Measurements from ENCODE around the gene GOLGA6L24.
"Not testable (repeated sequence)": the region's sequence is repeated elsewhere in the genome, so short reads cannot be mapped to it uniquely, and the experiment has no call there.

Gene GOLGA6L24, protein sequence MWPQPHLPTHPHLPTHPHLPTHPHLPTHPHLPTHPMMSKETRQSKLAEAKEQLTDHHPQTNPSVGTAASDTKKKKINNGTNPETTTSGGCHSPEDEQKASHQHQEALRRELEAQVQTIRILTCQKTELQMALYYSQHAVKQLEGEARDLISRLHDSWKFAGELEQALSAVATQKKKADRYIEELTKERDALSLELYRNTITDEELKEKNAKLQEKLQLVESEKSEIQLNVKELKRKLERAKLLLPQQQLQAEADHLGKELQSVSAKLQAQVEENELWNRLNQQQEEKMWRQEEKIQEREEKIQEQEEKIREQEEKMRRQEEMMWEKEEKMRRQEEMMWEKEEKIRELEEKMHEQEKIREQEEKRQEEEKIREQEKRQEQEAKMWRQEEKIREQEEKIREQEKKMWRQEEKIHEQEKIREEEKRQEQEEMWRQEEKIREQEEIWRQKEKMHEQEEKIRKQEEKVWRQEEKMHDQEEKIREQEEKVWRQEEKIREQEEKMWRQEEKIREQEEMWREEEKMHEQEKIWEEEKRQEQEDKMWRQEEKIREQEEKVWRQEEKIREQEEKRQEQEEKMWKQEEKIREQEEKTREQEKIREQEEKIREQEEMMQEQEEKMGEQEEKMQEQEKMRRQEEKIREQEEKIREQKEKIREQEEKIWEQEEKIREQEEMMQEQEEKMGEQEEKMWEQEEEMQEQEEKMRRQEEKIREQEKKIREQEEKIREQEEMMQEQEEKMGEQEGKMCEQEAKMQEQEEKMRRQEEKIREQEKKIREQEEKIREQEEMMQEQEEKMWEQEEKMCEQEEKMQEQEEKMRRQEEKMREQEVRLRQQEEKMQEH

DNA sequence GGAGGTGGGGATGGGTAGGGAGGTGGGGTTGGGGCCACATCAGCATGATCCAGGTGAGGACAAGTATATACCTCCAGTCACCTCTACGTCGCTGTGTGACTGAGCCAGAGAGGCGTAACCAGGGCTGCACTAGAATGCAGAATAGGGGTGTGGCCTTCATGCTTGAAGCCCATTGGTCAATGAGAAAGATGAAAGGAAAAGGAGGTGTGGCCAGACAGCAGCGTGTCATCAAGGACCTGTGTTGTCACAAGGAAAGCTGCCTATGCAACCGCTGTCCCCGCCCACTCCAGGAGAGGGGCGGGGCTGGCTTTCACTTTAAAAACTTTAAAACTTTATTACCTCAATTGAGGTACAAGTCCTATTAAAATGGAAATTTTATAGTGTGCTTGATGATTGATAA lies at the start of gene GOLGA6L24:
Gene GOLGA6L24, minus strand, starts transcription at position 101 of the 400 bp plus-strand sequence. Its CDS starts 61 bp downstream, at position 40.
- DNase-seq, result not testable (repeated sequence)

DNA sequence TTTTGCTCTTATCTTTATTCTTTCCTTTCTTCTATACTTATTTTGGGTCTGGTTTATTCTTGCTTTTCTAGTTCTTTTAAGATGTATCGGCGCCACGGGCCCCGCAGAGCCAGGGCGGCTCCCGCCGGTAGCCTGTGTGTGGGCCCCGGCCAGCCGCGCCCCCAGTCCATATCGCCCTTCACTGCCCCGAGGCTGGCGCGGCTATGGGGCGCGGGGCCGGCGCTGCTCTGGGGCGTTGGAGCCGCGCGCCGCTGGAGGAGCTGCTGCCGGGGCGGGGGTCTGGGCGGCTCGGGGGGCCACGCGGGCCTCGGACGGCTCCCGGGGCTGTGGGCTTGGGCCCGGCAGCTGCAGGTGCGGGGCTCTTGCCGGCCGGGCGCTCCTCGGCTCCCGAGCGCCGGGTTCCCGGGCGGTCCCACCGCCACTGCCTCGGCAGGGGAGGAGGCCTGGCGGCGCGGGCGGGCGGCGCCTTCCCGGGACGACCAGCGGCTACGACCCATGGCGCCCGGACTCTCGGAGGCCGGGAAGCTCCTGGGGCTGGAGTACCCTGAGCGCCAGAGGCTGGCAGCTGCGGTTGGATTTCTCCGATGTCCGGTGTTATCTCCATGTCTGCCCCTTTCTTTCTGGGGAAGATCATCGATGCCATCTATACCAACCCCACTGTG lies 45.0 kb upstream of the GOLGA6L24 start:
- DNase-seq, result not testable (repeated sequence)

DNA sequence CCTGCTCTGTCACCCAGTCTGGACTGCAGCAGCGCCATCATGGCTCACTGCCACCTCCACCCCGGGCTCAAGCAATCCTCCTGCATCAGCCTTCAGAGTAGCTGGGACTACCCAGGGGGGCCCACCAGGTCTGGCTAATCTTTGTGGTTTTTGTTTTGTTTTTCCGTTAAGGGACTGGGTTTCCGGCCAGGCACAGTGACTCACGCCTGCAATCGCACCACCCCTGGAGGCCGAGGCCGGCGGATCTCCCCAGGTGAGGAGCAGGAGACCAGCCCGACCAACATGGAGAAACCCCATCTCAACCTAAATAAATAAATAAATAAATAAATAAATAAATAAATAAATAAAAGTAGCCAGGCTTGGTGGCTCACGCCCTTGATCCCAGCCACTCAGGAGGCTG lies 38.1 kb upstream of the GOLGA6L24 start:
- not testable (repeated sequence) for DNase-seq

DNA sequence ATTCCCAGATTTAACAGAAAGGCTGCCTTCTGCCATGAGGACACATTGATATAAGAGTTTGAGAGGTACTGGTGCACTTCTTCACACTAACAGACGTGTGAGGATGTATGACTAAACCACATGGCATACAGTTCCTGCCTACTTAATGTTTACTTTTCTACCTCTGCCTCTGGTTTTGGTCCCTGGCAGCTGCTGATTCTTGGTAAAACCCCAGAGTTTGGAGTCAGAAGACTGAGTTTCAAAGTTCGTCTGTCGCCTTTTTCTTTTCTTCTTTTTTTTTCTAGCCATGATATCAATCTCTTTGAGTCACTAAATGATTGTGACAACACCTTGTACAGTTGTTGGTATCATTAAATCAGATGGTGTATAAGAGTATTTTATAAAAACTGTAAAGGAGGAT lies 22.2 kb upstream of the GOLGA6L24 start:
- not testable (repeated sequence) for DNase-seq

DNA sequence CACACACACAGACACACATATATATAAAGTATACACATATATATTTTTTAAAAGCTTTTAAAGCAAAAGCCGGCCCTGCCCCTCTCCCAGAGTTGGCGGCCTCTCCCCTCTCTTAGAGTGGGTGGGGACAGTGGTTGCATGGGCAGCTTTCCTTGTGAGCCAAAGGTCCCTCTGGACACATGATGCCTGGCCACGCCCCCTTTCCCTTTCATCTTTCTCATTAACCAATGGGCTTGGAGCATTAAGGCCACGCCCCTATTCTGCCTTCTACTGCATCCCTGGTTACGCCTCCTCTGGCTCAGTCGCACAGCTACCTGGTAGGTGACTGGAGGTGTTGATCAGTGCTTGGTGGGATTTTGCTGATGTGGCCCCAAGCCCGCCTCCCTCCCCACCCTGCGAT lies 20.5 kb upstream of the GOLGA6L24 start, which contains the start of gene GOLGA8F:
Gene GOLGA8F, plus strand, starts transcription at position 301 of the 400 bp plus-strand sequence. Its CDS starts 98 bp downstream, at position 399.
- DNase-seq, result not testable (repeated sequence)

DNA sequence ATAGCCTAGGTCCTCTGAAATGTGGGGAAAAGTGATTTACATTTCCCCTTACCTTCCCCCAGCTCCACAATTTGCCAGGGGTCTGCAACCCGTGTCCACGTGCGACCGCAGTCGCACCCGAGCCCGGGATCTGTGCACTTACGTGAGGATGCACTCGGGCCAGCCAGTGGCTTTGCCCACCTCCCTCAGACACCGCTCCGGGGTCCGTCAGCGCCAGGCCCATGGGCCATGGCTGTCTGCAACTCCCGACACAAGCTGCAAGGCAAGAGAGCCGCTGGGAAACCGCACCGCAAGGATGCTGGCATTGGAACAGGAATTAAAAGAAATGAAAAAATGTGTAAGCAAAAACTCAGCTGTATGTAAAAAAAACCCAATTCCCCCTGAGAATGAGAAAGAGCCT lies 7.6 kb upstream of the GOLGA6L24 start:
- DNase-seq, result not testable (repeated sequence)

DNA sequence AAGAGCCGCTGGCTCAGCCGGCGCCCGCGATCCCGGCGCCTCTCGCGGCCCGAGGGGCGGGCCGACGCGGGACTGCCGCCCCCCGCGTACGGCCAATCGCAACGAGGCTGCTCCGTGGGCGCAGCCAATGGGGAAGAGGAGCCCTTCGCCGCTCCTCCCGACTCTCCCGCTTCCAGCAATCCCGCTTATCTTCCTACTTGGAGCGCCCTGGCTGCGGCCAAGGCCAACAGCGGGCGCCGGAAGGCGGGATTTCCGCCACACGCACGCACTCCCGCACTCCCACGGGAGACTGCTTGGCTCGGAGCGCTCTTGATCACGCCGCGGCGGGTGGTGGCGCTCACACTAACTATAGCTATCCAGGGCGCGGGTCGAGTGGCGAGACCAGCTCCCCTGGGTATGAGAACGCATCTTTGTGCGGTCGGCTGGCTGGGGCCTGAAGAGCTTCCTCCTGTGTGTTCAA lies 35.7 kb downstream of the GOLGA6L24 start, which contains the start of gene HERC2:
Gene HERC2, minus strand, starts transcription at position 51 of the 460 bp plus-strand sequence. CDS start 746 bp downstream, outside the sequence.
- not testable (repeated sequence) for DNase-seq

DNA sequence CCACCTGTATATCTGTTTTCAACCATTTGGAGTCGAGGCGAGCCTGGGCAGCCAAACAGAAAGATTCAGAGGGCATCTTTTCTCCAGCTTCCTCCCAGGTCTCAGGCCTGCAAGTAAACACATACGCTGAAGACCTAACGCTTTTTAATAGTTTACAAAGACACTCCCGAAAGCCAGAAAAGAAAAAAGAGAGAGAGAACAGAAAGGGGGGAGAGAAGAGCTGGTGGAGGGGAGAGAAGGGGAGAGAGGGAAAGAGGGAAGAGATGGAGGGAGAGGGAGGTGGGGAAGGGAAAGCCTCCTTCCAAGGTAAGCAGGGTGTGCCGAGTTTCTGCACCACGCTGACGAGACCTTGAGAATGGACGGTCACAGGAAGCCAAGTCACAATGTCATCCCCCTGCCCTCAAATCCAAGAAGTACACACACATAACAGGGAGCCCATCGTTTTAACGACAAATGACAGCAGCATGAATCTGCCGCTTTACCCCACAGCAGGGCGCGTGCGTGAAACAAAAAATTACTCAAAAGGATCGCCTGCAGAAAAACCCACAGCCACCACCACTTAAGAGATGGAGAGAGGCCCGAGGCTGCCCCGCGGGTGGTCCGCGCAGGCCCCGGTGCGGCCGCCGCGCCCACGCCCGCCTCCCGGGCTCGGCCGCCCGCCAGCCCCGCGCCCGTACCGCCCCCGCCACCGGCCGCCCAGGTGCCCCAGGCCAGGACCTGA lies 36.4 kb downstream of the GOLGA6L24 start:
- DNase-seq, result not testable (repeated sequence)

DNA sequence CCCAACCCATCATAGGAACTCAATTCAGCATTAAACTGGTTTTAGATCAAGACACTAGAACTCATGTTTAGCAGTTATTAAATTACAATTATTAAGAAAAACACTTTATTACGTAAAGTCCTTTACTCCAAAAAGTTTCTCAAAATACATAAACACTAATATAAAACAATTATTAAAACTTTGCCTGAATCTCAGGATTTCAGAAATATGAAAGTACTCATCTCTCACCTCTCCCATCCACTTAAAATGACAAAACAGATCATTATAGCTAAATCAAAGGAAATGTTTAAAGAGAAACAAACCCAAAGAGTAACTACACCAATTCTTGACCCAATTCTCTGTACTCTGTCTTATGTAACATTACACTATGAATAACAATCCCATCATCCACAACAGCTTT lies 38.2 kb downstream of the GOLGA6L24 start:
- not testable (repeated sequence) for DNase-seq

DNA sequence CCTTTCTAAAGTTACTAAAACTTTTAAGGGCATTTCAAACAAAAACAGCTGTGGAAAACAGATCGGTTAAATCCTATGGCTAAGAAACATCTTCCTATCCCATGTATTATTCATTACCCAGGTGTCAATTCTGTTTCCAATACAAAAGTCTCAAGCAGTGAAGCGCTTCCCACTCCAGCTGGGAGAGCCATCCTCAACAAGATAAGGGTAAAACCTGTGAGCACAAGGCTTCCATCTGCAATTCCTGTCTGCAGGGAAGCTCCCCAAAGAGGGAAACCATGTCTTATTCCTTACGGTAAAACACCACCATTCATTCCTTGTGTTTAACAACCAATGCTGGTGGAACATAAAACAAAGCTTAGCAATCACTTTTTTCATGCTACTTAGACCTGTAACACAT lies 39.1 kb downstream of the GOLGA6L24 start:
- DNase-seq, result not testable (repeated sequence)

DNA sequence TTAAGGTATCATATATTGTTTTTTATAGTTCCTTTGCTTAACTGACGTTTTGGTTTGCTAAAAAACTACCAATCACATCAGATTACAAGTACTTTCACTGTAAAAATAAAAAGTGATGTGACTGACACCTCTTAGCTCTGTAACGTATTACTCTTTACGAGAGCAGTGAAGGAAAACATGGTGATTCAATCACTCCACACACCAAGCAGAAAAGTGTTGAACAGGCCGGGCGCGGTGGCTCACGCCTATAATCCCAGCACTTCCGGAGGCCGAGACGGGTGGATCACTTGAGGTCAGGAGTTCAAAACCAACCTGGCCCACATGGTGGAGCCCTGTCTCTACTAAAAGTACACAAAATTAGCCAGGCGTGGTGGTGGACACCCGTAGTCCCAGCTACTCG lies 39.8 kb downstream of the GOLGA6L24 start:
- not testable (repeated sequence) for DNase-seq

DNA sequence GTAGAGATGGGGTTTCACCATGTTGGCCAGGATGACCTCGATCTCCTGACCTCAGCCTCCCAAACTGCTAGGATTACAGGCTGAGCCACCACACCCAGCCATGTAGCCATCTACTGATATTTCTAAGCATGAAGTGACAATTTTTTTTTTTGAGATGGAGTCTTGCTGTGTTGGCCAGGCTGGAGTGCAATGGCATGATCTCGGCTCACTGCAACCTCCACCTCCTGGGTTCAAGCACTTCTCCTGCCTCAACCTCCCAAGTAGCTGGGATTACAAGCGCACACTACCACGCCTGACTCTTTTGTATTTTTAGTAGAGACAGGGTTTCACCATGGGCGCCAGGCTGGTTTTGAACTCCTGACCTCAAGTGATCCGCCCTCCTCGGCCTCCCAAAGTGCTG lies 40.9 kb downstream of the GOLGA6L24 start:
- DNase-seq, result not testable (repeated sequence)

DNA sequence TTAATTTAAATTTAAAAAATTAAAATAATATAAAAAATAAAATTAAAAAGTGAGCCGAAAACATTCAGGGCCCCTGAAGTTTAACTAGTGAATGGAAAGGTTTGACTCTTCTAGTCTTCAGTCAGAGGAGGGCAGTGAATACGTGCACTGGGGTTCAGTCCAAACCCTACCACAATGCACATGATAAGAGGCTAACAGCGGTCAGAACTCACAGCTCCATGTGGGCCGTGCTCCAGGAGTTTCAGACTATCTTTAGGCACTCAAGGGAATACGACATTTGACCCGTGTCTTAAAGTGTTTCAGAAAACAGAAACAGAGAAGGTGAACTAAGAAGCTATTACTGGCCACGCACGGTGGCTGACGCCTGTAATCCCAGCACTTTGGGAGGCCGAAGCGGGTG lies 47.4 kb downstream of the GOLGA6L24 start:
- DNase-seq, result not testable (repeated sequence)

DNA sequence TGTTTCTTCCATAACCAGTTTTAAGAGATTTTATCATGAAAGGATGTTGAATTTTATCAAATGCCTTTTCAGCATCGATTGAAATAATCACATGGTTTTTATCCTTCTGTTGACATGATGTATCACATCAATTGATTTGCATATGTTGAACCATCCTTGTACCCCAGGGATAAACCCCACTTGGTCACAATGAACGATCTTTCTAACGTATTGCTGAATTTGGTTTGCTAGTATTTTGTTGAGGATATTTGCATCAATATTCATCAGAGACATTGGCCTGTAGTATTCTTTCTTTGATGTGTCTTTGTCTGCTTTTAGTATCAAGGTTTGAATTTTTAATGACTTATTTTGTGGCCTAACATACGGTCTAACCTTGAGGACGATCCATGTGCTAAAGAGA lies 49.2 kb downstream of the GOLGA6L24 start:
- not testable (repeated sequence) for DNase-seq

Measured in activated T-cell treated with anti-CD3 and anti-CD28 coated beads, Interleukin-2, amount 50 U/mL, for 48 hours (primary cell).